Neural cell (in vitro differentiated cells): Measurements from ENCODE around the gene KRTAP4-8.

ENCODE experiments used
- CTCF ChIP-seq: fragments of 450-650 bp; IDR thresholded peaks from 2 replicates; pipeline ENCODE4 v1.5.1; 2014; ENCODE audit warnings: antibody characterized with exemption, mild to moderate bottlenecking, moderate library complexity; ENCODE audit not compliant: poor library complexity, severe bottlenecking
- EZH2 ChIP-seq: fragments of 200-600, 300-800 bp; shearing (Covaris generic), sonication (generic); IDR thresholded peaks from 2 replicates; pipeline ENCODE4 v1.6.1; 2014; ENCODE audit warnings: antibody characterized with exemption, low read length, borderline replicate concordance, mild to moderate bottlenecking; ENCODE audit not compliant: insufficient read depth, poor library complexity, severe bottlenecking
- MXI1 ChIP-seq: fragments of 450-650 bp; conservative IDR thresholded peaks from 2 replicates; pipeline ENCODE4 v1.6.1; 2014; ENCODE audit warnings: antibody characterized with exemption, mild to moderate bottlenecking; ENCODE audit not compliant: poor library complexity, severe bottlenecking
- POLR2AphosphoS5 ChIP-seq: IDR thresholded peaks from 2 replicates; pipeline ENCODE4 v1.6.1; 2012
- RAD21 ChIP-seq: fragments of 450-650 bp; conservative IDR thresholded peaks from 2 replicates; pipeline ENCODE4 v1.6.1; 2014; ENCODE audit warnings: antibody characterized with exemption, mild to moderate bottlenecking, moderate library complexity
- SMC3 ChIP-seq: fragments of 450-650 bp; conservative IDR thresholded peaks from 2 replicates; pipeline ENCODE4 v1.6.1; 2014; ENCODE audit warnings: antibody characterized with exemption, mild to moderate bottlenecking, moderate library complexity; ENCODE audit not compliant: poor library complexity
- TAF1 ChIP-seq: IDR thresholded peaks from 2 replicates; pipeline ENCODE4 v1.6.1; 2012; ENCODE audit warnings: low read depth
- TF ChIP-seq, protein P1 (sequence below): IDR thresholded peaks from 2 replicates; pipeline ENCODE4 v1.6.1; 2012; ENCODE audit warnings: borderline replicate concordance

DNA sequence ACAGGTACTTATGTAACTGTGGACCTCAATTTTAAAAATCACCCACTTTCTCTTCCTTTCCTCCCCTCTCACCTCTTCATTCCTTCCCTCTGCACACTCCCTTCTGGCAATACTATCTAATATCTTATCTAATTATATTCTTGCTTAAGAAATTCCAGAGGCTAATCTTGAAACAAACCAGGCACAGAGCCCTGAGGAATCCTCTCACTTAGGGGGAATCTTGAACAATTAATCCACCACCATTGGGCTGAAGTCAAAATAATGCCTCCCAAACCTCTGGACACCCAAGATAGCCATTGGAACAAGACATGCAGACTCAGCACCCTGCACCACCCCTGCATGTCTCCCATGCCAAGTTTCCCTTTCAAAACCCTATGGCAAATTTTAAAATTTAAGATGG, 43.4 kb upstream of the KRTAP4-8 start:
- TF ChIP-seq POLR2AphosphoS5, result no peak
- TF ChIP-seq, protein P1, sequence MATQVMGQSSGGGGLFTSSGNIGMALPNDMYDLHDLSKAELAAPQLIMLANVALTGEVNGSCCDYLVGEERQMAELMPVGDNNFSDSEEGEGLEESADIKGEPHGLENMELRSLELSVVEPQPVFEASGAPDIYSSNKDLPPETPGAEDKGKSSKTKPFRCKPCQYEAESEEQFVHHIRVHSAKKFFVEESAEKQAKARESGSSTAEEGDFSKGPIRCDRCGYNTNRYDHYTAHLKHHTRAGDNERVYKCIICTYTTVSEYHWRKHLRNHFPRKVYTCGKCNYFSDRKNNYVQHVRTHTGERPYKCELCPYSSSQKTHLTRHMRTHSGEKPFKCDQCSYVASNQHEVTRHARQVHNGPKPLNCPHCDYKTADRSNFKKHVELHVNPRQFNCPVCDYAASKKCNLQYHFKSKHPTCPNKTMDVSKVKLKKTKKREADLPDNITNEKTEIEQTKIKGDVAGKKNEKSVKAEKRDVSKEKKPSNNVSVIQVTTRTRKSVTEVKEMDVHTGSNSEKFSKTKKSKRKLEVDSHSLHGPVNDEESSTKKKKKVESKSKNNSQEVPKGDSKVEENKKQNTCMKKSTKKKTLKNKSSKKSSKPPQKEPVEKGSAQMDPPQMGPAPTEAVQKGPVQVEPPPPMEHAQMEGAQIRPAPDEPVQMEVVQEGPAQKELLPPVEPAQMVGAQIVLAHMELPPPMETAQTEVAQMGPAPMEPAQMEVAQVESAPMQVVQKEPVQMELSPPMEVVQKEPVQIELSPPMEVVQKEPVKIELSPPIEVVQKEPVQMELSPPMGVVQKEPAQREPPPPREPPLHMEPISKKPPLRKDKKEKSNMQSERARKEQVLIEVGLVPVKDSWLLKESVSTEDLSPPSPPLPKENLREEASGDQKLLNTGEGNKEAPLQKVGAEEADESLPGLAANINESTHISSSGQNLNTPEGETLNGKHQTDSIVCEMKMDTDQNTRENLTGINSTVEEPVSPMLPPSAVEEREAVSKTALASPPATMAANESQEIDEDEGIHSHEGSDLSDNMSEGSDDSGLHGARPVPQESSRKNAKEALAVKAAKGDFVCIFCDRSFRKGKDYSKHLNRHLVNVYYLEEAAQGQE, result no peak
- no peak for TF ChIP-seq EZH2
- no peak for TF ChIP-seq SMC3
- TF ChIP-seq CTCF, result no peak
- no peak for TF ChIP-seq RAD21
- no peak for TF ChIP-seq TAF1
- TF ChIP-seq MXI1, result no peak
